ENCODE measurements around the gene CNDP1.
"Not testable (repeated sequence)": the region's sequence is repeated elsewhere in the genome, so short reads cannot be mapped to it uniquely, and the experiment has no call there.

Gene CNDP1

GRCh38 chr18:74549591-74550104, 15.3 kb downstream of the CNDP1 start:
- no peak for DNase-seq

GRCh38 chr18:74550886-74551285, 16.6 kb downstream of the CNDP1 start:
- DNase-seq = no peak

- no peak for DNase-seq
Measured at GRCh38 chr18:74551452-74551851, 17.2 kb downstream of the CNDP1 start.

- DNase-seq = peak in 4 of 5 experiments; percentile 42 to 77 (median 63)
Measured at GRCh38 chr18:74551936-74552555, 17.7 kb downstream of the CNDP1 start.

- no peak for DNase-seq
Measured at GRCh38 chr18:74556126-74556525, 21.8 kb downstream of the CNDP1 start.

GRCh38 chr18:74558096-74558495, 23.8 kb downstream of the CNDP1 start:
- DNase-seq = no peak

- no peak for DNase-seq
Measured at GRCh38 chr18:74562131-74562730, 27.9 kb downstream of the CNDP1 start.

- DNase-seq = no peak
Measured at GRCh38 chr18:74562775-74563174, 28.5 kb downstream of the CNDP1 start.

- no peak for DNase-seq
Measured at GRCh38 chr18:74563999-74564398, 29.7 kb downstream of the CNDP1 start.

- not testable (repeated sequence) for DNase-seq
Measured at GRCh38 chr18:74565164-74565563, 30.9 kb downstream of the CNDP1 start.

GRCh38 chr18:74565993-74566392, 31.7 kb downstream of the CNDP1 start:
- DNase-seq = not testable (repeated sequence)

- DNase-seq = no peak
Measured at GRCh38 chr18:74567822-74568221, 33.5 kb downstream of the CNDP1 start.

GRCh38 chr18:74569401-74569800, 35.1 kb downstream of the CNDP1 start:
- DNase-seq = no peak

GRCh38 chr18:74570266-74570665, 36.0 kb downstream of the CNDP1 start:
- DNase-seq = no peak

GRCh38 chr18:74571895-74572680, 37.8 kb downstream of the CNDP1 start:
- DNase-seq = no peak

GRCh38 chr18:74573053-74573452, 38.8 kb downstream of the CNDP1 start:
- DNase-seq = no peak

GRCh38 chr18:74574916-74575315, 40.6 kb downstream of the CNDP1 start:
- no peak for DNase-seq

GRCh38 chr18:74577019-74577418, 42.7 kb downstream of the CNDP1 start:
- DNase-seq = no peak

- no peak for DNase-seq
Measured at GRCh38 chr18:74579496-74580065, 45.3 kb downstream of the CNDP1 start.

- no peak for DNase-seq
Measured at GRCh38 chr18:74582642-74583041, 48.3 kb downstream of the CNDP1 start.

- DNase-seq = no peak
Measured at GRCh38 chr18:74587441-74587840, 53.1 kb downstream of the CNDP1 start.

GRCh38 chr18:74589021-74589420, 54.7 kb downstream of the CNDP1 start:
- no peak for DNase-seq

- DNase-seq = no peak
Measured at GRCh38 chr18:74589811-74590210, 55.5 kb downstream of the CNDP1 start.
